NCI-H2107 treated with DMSO at 0.1 percent for 48 hours (cell line): ENCODE results near the gene PCDH8.

Source experiments
- DNase-seq: peaks from one replicate; lab custom pipeline; 2025; ENCODE audit not compliant: unreplicated experiment; lab: John Stamatoyannopoulos, UW

PCDH8 gene

GRCh38 chr13:52848455-52849195 lies at the start of gene PCDH8:
Gene PCDH8 (minus strand): TSS chr13:52848640. CDS start chr13:52848436, 204 bp downstream.
- peak; percentile 73 for DNase-seq

GRCh38 chr13:52896827-52897659 lies 48.6 kb upstream of the PCDH8 start:
- DNase-seq, result no peak

- no peak for DNase-seq
Measured at GRCh38 chr13:52894413-52894812, 46.0 kb upstream of the PCDH8 start.

GRCh38 chr13:52892925-52893324 lies 44.5 kb upstream of the PCDH8 start:
- DNase-seq, result no peak

- DNase-seq, result no peak
Measured at GRCh38 chr13:52891706-52892105, 43.3 kb upstream of the PCDH8 start.

- DNase-seq, result no peak
Measured at GRCh38 chr13:52887165-52887564, 38.7 kb upstream of the PCDH8 start.

GRCh38 chr13:52885141-52885540 lies 36.7 kb upstream of the PCDH8 start:
- DNase-seq, result no peak

- DNase-seq, result no peak
Measured at GRCh38 chr13:52884429-52885010, 36.1 kb upstream of the PCDH8 start.

GRCh38 chr13:52882785-52883184 lies 34.3 kb upstream of the PCDH8 start:
- no peak for DNase-seq

- DNase-seq, result peak; percentile 25
Measured at GRCh38 chr13:52879950-52880741, 31.7 kb upstream of the PCDH8 start.

GRCh38 chr13:52878831-52879230 lies 30.4 kb upstream of the PCDH8 start:
- DNase-seq, result no peak

- no peak for DNase-seq
Measured at GRCh38 chr13:52870143-52870542, 21.7 kb upstream of the PCDH8 start.

GRCh38 chr13:52869621-52870020 lies 21.2 kb upstream of the PCDH8 start:
- no peak for DNase-seq

- DNase-seq, result no peak
Measured at GRCh38 chr13:52869050-52869449, 20.6 kb upstream of the PCDH8 start.

GRCh38 chr13:52868190-52868589 lies 19.8 kb upstream of the PCDH8 start:
- DNase-seq, result no peak

- no peak for DNase-seq
Measured at GRCh38 chr13:52864941-52865340, 16.5 kb upstream of the PCDH8 start.

- DNase-seq, result peak; percentile 7
Measured at GRCh38 chr13:52862358-52863206, 14.1 kb upstream of the PCDH8 start.

- DNase-seq, result peak; percentile 38
Measured at GRCh38 chr13:52852444-52852843, 4.0 kb upstream of the PCDH8 start.

GRCh38 chr13:52851137-52851962 lies 2.9 kb upstream of the PCDH8 start:
- peak; percentile 28 for DNase-seq
